Measurements from ENCODE around the gene ZNF2.
"Not testable (repeated sequence)": the region's sequence is repeated elsewhere in the genome, so short reads cannot be mapped to it uniquely, and the experiment has no call there.

ZNF2 gene

DNA sequence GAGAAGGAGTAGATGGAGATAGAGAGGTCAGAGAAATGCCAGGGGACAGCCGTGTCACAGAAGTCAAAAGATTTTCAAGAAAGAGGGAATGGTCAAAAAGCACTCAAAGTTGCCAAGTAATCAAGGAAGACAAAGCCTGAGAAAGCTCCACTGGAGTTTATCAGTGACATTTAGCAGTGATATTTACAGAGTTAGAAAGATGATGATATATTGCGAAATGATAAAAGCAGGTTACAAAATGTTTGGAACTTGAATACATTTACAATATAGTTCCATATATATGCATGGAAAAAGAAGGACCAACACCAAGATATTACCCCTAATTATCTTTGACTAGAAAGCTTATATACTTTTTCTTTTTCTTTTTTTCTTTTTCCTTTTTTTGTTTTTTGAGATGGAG lies 20.4 kb downstream of the ZNF2 start:
- Histone ChIP-seq H3K9me3 (no peaks in the 10 kb centered on the region), H3K4me1 (no peaks in the 10 kb centered on the region), H3K36me3 (no peaks in the 10 kb centered on the region), H3K27me3 (no peaks in the 10 kb centered on the region), H3K4me3 (ENCODE audit: low read depth, low read length) (no peak overlapping the region)
- no peak for DNase-seq
- TF ChIP-seq, protein P1, sequence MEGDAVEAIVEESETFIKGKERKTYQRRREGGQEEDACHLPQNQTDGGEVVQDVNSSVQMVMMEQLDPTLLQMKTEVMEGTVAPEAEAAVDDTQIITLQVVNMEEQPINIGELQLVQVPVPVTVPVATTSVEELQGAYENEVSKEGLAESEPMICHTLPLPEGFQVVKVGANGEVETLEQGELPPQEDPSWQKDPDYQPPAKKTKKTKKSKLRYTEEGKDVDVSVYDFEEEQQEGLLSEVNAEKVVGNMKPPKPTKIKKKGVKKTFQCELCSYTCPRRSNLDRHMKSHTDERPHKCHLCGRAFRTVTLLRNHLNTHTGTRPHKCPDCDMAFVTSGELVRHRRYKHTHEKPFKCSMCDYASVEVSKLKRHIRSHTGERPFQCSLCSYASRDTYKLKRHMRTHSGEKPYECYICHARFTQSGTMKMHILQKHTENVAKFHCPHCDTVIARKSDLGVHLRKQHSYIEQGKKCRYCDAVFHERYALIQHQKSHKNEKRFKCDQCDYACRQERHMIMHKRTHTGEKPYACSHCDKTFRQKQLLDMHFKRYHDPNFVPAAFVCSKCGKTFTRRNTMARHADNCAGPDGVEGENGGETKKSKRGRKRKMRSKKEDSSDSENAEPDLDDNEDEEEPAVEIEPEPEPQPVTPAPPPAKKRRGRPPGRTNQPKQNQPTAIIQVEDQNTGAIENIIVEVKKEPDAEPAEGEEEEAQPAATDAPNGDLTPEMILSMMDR (IDR thresholded peaks at IDR 0.05; ENCODE audit: low read depth, low read length), result no peak

DNA sequence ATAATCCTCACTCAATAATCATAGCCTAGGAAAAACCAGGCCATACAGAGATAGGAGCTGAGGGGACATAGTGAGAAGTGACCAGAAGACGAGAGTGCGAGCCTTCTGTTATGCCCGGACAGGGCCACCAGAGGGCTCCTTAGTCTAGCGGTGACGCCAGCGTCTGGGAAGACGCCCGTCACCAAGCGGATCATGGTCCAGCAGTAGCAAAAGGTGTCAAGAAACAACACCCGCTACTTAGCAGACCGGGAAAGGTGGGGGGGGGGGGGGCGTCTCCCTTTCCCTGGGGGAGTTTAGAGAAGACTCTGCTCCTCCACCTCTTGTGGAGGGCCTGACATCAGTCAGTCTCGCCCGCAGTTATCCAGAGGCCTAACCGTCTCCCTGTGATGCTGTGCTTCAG lies 27.3 kb downstream of the ZNF2 start:
- TF ChIP-seq, protein P1 (IDR thresholded peaks at IDR 0.05; ENCODE audit: low read depth, low read length), result peak; percentile 36
- H3K27me3 ChIP-seq; H3K36me3 ChIP-seq; H3K4me3 ChIP-seq (ENCODE audit: low read depth, low read length); H3K9me3 ChIP-seq; H3K4me1 ChIP-seq: not testable (repeated sequence)
- peak; percentile 39 for DNase-seq

DNA sequence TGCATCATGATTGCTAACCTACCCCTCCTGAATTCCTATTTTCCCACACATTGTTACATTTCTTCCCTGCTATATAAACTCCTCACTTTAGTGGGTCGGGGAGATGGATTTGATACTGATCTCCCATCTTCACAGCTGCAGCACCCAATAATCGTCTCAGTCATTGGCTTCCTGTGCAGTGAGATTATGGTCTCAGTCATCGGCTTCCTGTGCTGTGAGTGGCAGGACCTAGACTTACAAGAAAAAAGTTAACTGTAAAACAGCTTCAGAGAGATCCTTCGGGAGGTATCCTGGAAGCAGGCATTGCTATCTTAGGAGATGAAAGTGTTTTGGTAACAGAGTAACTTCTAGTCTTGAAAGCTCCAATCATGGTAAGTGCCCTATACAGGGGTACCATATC lies 38.3 kb downstream of the ZNF2 start:
- H3K9me3 ChIP-seq, result no peaks in the 10 kb centered on the region
- DNase-seq, result no peak
- no peaks in the 10 kb centered on the region for H3K4me1 ChIP-seq
- H3K4me3 ChIP-seq (ENCODE audit: low read depth, low read length), result no peak overlapping the region
- TF ChIP-seq, protein P1 (IDR thresholded peaks at IDR 0.05; ENCODE audit: low read depth, low read length), result no peak
- no peaks in the 10 kb centered on the region for H3K27me3 ChIP-seq
- H3K36me3 ChIP-seq, result no peaks in the 10 kb centered on the region; the same call in 1 of the 2 replicates

DNA sequence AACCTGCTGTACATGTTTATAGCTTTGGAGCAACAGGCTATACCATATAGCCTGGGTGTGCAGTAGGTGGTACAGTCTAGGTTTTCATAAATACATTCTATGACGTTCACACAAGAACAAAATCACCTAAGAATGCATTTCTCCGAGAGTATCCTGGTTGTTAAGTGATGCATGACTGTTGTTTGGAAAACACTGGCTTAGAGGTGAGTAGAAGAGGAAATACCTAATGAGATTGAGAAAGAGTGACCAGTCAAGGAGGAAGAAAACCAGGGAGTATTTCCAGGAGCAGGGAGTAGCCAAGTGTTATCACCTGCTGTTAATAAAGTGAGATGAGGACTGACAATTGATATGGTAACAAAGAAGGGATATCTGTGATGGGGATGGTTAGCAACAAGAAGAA lies 38.8 kb downstream of the ZNF2 start:
- no peaks in the 10 kb centered on the region for H3K27me3 ChIP-seq
- DNase-seq, result no peak
- no peak overlapping the region for H3K4me3 ChIP-seq (ENCODE audit: low read depth, low read length)
- no peaks in the 10 kb centered on the region for H3K4me1 ChIP-seq
- no peaks in the 10 kb centered on the region for H3K9me3 ChIP-seq
- TF ChIP-seq, protein P1 (IDR thresholded peaks at IDR 0.05; ENCODE audit: low read depth, low read length), result no peak
- no peaks in the 10 kb centered on the region; the same call in 1 of the 2 replicates for H3K36me3 ChIP-seq

DNA sequence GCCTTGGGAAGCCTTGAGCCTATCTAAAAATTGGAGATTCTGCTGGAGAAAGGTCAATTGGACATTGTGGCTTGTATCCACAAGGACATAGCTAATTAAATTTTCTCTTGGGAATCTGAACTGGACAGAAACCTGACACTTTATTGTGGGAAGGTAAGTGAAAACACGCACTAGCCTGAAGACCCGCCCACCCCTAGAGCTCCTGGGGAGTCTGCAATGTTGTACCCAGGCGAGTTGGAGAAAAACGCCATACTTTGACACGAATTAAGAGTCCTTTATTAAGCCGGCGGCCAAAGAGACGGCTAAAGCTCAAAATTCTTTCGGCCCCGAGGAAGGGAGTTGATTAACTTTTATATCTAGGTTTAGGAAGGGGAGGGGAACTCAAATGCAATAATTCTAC lies 40.5 kb downstream of the ZNF2 start:
- TF ChIP-seq, protein P1 (IDR thresholded peaks at IDR 0.05; ENCODE audit: low read depth, low read length), result no peak
- no peaks in the 10 kb centered on the region for H3K9me3 ChIP-seq
- no peaks in the 10 kb centered on the region for H3K27me3 ChIP-seq
- H3K4me1 ChIP-seq, result no peaks in the 10 kb centered on the region
- H3K36me3 ChIP-seq, result no peaks in the 10 kb centered on the region; the same call in 1 of the 2 replicates
- H3K4me3 ChIP-seq (ENCODE audit: low read depth, low read length), result no peak overlapping the region
- DNase-seq, result no peak

DNA sequence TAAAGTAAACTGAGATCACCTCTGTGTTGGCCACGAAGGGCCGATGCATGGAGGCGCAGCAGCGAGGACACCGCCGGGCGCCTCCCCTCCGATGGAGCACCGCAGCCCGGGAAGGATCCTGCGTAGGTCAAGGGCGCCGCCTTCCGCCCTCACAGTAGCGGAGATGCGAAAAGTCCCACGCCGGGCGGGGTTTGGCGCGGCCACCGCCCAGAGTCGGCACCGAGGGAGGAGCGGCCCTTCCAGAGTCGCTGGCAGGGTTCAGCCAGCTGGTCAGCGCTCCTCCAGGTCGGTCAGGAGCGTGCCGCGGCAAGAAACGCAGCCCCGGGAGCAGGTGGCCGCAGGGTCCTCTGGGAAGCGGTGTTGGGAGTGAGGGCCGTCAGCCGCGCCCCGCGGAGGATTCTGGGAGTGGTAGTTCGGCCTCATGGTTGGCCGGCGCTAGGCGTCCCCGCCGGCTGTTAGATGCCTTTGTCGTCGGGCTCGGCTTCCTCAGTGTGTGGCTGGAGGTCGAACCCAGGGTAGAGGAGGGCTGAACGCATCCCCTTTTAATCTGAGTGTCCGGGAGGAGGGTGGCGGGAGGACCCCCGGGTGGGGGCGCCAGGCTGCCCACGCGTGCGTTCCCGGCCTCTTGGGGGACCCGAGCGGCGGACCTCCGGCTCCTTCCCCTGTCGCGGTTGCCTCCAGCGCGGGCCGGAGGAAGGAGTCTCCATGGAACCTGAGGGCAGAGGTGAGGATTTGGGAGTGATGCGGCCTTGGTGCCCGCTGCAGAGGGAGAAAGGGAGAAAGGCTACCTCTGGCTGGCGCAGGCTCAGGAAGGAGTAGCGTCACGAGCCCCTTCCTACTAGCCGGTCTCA lies 41.7 kb downstream of the ZNF2 start, which contains the start of gene ZNF892:
Gene ZNF892 (plus strand): TSS at position 411 of the 851 bp plus-strand sequence. CDS start 295 bp downstream, at position 706.
- Histone ChIP-seq H3K9me3 (no peaks in the 10 kb centered on the region), H3K4me1 (no peaks in the 10 kb centered on the region), H3K4me3 (ENCODE audit: low read depth, low read length) (peak within 1 kb of the TSS; percentile 67), H3K27me3 (no peaks in the 10 kb centered on the region), H3K36me3 (no peaks in the 10 kb centered on the region; the same call in 1 of the 2 replicates)
- TF ChIP-seq, protein P1 (IDR thresholded peaks at IDR 0.05; ENCODE audit: low read depth, low read length), result 0 out of 2 replicates have a peak, but pooled peaks have one; percentile 2
- DNase-seq, result peak; percentile 86
